IMR-90 (cell line): ENCODE measurements around the gene KPTN.

Source experiments
- BHLHE40 ChIP-seq: fragments of 150-350 bp; IDR thresholded peaks from 2 replicates; pipeline ENCODE4 v1.6.1; 2016; ENCODE audit warnings: mild to moderate bottlenecking, low read depth, low read length
- CEBPB ChIP-seq: IDR thresholded peaks from 2 replicates; pipeline ENCODE4 v1.6.1; 2012; ENCODE audit warnings: low read depth, low read length, improper control_type of control experiment
- FOS ChIP-seq: fragments of 150-350 bp; IDR thresholded peaks from 2 replicates; pipeline ENCODE4 v1.6.1; 2016; ENCODE audit warnings: low read depth, low read length
- MXI1 ChIP-seq: IDR thresholded peaks from 2 replicates; pipeline ENCODE4 v1.6.1; 2012; ENCODE audit warnings: low read depth, mild to moderate bottlenecking, low read length, moderate library complexity, borderline replicate concordance
- RCOR1 ChIP-seq: IDR thresholded peaks from 2 replicates; pipeline ENCODE4 v1.6.1; 2012; ENCODE audit warnings: mild to moderate bottlenecking, low read length, improper control_type of control experiment; ENCODE audit not compliant: insufficient replicate concordance
- TF ChIP-seq, protein P1 (sequence below): conservative IDR thresholded peaks from 2 replicates; pipeline ENCODE4 v1.5.1; 2012; ENCODE audit warnings: mild to moderate bottlenecking, low read depth, low read length, improper control_type of control experiment

- no peak for TF ChIP-seq MXI1
- TF ChIP-seq RCOR1, result no peak
- no peak for TF ChIP-seq BHLHE40
- TF ChIP-seq CEBPB, result no peak
- TF ChIP-seq, protein P1, sequence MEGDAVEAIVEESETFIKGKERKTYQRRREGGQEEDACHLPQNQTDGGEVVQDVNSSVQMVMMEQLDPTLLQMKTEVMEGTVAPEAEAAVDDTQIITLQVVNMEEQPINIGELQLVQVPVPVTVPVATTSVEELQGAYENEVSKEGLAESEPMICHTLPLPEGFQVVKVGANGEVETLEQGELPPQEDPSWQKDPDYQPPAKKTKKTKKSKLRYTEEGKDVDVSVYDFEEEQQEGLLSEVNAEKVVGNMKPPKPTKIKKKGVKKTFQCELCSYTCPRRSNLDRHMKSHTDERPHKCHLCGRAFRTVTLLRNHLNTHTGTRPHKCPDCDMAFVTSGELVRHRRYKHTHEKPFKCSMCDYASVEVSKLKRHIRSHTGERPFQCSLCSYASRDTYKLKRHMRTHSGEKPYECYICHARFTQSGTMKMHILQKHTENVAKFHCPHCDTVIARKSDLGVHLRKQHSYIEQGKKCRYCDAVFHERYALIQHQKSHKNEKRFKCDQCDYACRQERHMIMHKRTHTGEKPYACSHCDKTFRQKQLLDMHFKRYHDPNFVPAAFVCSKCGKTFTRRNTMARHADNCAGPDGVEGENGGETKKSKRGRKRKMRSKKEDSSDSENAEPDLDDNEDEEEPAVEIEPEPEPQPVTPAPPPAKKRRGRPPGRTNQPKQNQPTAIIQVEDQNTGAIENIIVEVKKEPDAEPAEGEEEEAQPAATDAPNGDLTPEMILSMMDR, result no peak
- no peak for TF ChIP-seq FOS
Observed at GRCh38 chr19:47433121-47433520, 50.9 kb downstream of the KPTN start.
